SK-N-SH treated with all-trans-retinoic acid at 6 μM for 48 hours (cell line): ENCODE measurements around the gene SDK2.

Source experiments
- ATAC-seq: fragments of 200-7000 bp; cut with Tn5 transposase; 3 replicates; pipeline ENCODE4 v1.9.1; 2020; ENCODE audit warnings: mild to moderate bottlenecking, moderate library complexity
- ARNTL ChIP-seq: fragments of 450-650 bp; formaldehyde crosslinking; IDR thresholded peaks from 2 replicates; pipeline ENCODE4 v1.5.0; 2020; ENCODE audit warnings: low read depth, mild to moderate bottlenecking, moderate library complexity, borderline replicate concordance
- CSDC2 ChIP-seq: fragments of 250-450 bp; sonication (Bioruptor Pico); IDR thresholded peaks from 2 replicates; pipeline ENCODE4 v1.5.0; 2020; ENCODE audit warnings: mild to moderate bottlenecking, moderate library complexity
- ESRRG ChIP-seq: fragments of 250-450 bp; sonication (Bioruptor Pico); IDR thresholded peaks from 2 replicates; pipeline ENCODE4 v1.6.1; 2021; ENCODE audit warnings: mild to moderate bottlenecking
- GLIS3 ChIP-seq: fragments of 250-450 bp; sonication (Bioruptor Pico); IDR thresholded peaks from 2 replicates; pipeline ENCODE4 v1.5.0; 2020; ENCODE audit warnings: mild to moderate bottlenecking, moderate library complexity
- PPARA ChIP-seq: fragments of 250-450 bp; sonication (Bioruptor Pico); IDR thresholded peaks from 2 replicates; pipeline ENCODE4 v1.5.0; 2020; ENCODE audit warnings: mild to moderate bottlenecking, borderline replicate concordance
- RARB ChIP-seq: fragments of 250-450 bp; sonication (Bioruptor Pico); IDR thresholded peaks from 2 replicates; pipeline ENCODE4 v1.8.0; 2021; ENCODE audit warnings: mild to moderate bottlenecking, moderate library complexity
- SNAI2 ChIP-seq: fragments of 250-450 bp; sonication (Bioruptor Pico); IDR thresholded peaks from 2 replicates; pipeline ENCODE4 v1.5.0; 2020; ENCODE audit warnings: mild to moderate bottlenecking, moderate library complexity
- TCF4 ChIP-seq: fragments of 250-450 bp; sonication (Bioruptor Pico); IDR thresholded peaks from 2 replicates; pipeline ENCODE4 v1.8.0; 2021; ENCODE audit warnings: mild to moderate bottlenecking, moderate library complexity, borderline replicate concordance
- TOX ChIP-seq: fragments of 250-450 bp; sonication (Bioruptor Pico); IDR thresholded peaks from 2 replicates; pipeline ENCODE4 v1.8.0; 2021; ENCODE audit warnings: mild to moderate bottlenecking, moderate library complexity, borderline replicate concordance
- ZC3H10 ChIP-seq: fragments of 250-450 bp; sonication (Bioruptor Pico); IDR thresholded peaks from 2 replicates; pipeline ENCODE4 v1.5.1; 2021; ENCODE audit warnings: mild to moderate bottlenecking, moderate library complexity
- ZFP3 ChIP-seq: fragments of 250-450 bp; sonication (Bioruptor Pico); IDR thresholded peaks from 2 replicates; pipeline ENCODE4 v1.5.0; 2020; ENCODE audit warnings: mild to moderate bottlenecking, moderate library complexity
- ZFP30 ChIP-seq: fragments of 450-650 bp; formaldehyde crosslinking; IDR thresholded peaks from 2 replicates; pipeline ENCODE4 v1.5.0; 2022; ENCODE audit warnings: mild to moderate bottlenecking, moderate library complexity
- ZNF565 ChIP-seq: fragments of 450-650 bp; formaldehyde crosslinking; conservative IDR thresholded peaks from 2 replicates; pipeline ENCODE4 v1.5.0; 2020; ENCODE audit warnings: low read depth, mild to moderate bottlenecking, moderate library complexity
- ZNF8 ChIP-seq: fragments of 450-650 bp; formaldehyde crosslinking; IDR thresholded peaks from 2 replicates; pipeline ENCODE4 v1.5.0; 2020; ENCODE audit warnings: mild to moderate bottlenecking, moderate library complexity
- TF ChIP-seq, protein P1 (sequence below): fragments of 250-450 bp; sonication (Bioruptor Pico); IDR thresholded peaks from 2 replicates; pipeline ENCODE4 v1.8.0; 2020; ENCODE audit warnings: mild to moderate bottlenecking, moderate library complexity, borderline replicate concordance
- TF ChIP-seq, protein P2 (sequence below): fragments of 250-450 bp; sonication (Bioruptor Pico); IDR thresholded peaks from 2 replicates; pipeline ENCODE4 v1.5.1; 2020; ENCODE audit warnings: low read depth, mild to moderate bottlenecking, moderate library complexity
- TF ChIP-seq, protein P3 (sequence below): fragments of 250-450 bp; sonication (Bioruptor Pico); IDR thresholded peaks from 2 replicates; pipeline ENCODE4 v1.5.0; 2020; ENCODE audit warnings: mild to moderate bottlenecking, moderate library complexity
- TF ChIP-seq, protein P4 (sequence below): fragments of 250-450 bp; sonication (Bioruptor Pico); IDR thresholded peaks from 2 replicates; pipeline ENCODE4 v1.8.0; 2021; ENCODE audit warnings: low read depth, mild to moderate bottlenecking, moderate library complexity, borderline replicate concordance
- TF ChIP-seq, protein P5 (sequence below): fragments of 250-450 bp; sonication (Bioruptor Pico); IDR thresholded peaks from 2 replicates; pipeline ENCODE4 v1.5.1; 2021; ENCODE audit warnings: mild to moderate bottlenecking, moderate library complexity

The SDK2 gene

DNA sequence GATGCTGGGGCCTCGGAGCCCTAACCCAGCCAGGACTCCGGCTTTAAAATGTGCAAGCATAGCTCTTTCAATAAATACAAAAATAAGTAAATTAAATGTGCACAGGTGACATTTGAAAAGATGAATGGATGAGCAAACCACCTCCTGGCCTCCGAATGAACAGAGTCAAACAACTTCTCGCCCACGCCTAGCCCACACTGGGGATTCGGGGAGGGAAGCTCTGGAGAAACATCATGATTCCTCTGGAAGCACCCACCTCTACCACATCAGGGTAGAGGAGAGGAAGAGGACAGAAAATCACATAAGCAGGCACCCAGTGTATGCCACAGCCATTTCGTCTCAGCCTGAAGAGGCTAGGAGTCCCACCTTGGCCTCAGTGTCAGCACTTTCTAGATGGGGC, 105.8 kb downstream of the SDK2 start:
- ATAC-seq, result no peak
- TF ChIP-seq, protein P1, sequence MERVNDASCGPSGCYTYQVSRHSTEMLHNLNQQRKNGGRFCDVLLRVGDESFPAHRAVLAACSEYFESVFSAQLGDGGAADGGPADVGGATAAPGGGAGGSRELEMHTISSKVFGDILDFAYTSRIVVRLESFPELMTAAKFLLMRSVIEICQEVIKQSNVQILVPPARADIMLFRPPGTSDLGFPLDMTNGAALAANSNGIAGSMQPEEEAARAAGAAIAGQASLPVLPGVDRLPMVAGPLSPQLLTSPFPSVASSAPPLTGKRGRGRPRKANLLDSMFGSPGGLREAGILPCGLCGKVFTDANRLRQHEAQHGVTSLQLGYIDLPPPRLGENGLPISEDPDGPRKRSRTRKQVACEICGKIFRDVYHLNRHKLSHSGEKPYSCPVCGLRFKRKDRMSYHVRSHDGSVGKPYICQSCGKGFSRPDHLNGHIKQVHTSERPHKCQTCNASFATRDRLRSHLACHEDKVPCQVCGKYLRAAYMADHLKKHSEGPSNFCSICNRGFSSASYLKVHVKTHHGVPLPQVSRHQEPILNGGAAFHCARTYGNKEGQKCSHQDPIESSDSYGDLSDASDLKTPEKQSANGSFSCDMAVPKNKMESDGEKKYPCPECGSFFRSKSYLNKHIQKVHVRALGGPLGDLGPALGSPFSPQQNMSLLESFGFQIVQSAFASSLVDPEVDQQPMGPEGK (CRISPR knock-in tag), result no peak
- TF ChIP-seq, protein P2, sequence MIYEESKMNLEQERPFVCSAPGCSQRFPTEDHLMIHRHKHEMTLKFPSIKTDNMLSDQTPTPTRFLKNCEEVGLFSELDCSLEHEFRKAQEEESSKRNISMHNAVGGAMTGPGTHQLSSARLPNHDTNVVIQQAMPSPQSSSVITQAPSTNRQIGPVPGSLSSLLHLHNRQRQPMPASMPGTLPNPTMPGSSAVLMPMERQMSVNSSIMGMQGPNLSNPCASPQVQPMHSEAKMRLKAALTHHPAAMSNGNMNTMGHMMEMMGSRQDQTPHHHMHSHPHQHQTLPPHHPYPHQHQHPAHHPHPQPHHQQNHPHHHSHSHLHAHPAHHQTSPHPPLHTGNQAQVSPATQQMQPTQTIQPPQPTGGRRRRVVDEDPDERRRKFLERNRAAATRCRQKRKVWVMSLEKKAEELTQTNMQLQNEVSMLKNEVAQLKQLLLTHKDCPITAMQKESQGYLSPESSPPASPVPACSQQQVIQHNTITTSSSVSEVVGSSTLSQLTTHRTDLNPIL (CRISPR knock-in tag), result no peak
- no peak for TF ChIP-seq ZNF565 (CRISPR knock-in tag)
- TF ChIP-seq, protein P3, sequence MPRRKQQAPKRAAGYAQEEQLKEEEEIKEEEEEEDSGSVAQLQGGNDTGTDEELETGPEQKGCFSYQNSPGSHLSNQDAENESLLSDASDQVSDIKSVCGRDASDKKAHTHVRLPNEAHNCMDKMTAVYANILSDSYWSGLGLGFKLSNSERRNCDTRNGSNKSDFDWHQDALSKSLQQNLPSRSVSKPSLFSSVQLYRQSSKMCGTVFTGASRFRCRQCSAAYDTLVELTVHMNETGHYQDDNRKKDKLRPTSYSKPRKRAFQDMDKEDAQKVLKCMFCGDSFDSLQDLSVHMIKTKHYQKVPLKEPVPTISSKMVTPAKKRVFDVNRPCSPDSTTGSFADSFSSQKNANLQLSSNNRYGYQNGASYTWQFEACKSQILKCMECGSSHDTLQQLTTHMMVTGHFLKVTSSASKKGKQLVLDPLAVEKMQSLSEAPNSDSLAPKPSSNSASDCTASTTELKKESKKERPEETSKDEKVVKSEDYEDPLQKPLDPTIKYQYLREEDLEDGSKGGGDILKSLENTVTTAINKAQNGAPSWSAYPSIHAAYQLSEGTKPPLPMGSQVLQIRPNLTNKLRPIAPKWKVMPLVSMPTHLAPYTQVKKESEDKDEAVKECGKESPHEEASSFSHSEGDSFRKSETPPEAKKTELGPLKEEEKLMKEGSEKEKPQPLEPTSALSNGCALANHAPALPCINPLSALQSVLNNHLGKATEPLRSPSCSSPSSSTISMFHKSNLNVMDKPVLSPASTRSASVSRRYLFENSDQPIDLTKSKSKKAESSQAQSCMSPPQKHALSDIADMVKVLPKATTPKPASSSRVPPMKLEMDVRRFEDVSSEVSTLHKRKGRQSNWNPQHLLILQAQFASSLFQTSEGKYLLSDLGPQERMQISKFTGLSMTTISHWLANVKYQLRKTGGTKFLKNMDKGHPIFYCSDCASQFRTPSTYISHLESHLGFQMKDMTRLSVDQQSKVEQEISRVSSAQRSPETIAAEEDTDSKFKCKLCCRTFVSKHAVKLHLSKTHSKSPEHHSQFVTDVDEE (CRISPR knock-in tag), result no peak
- TF ChIP-seq, all 23 proteins: peak for 0

DNA sequence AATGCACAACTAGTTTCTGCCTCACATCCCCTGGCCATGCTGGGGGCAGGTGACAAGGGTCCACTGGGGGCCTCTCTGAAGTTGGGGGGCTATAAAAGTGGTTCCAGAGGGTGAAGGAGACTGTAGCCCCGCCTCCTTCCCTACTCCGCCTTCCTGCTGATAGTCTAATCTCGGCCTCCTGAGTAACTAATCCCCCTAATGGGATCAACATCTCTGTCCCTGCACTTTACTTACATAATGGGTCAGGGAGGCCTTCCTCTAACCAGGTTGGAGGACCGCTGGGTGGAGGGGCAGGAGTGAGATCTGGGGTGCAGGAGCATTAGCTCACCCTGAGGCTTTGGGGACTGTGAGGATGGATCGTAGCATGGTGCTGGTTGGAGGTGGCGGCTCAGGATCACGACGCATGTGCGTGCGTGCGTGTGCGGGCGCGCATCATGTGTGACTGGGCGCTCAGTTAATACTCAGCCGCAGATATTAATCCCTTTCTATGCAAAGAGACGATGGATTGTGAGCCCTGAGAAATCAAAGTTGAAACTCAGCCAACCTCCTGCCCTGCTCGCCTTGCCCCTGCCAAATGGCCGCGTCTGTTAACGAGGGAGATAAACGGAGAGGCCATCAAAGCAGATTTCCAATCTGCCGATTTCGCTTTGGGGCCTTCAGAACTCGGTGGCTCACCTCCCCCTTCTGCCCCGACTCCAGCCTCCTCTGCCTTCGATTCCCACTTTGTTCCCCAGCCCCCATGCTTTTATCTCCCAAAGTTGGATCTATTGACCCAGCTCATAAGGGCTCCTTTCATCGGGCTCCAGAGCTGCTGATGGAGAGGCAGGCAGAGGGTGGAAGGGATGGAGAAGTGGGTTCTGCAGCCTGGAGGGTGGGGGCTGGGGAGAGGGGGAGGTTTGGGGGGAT, 107.3 kb downstream of the SDK2 start:
- ATAC-seq, result no peak
- TF ChIP-seq ZC3H10 (CRISPR knock-in tag) (no peak), ARNTL (CRISPR knock-in tag) (no peak), RARB (CRISPR knock-in tag) (no peak), GLIS3 (CRISPR knock-in tag) (no peak), ZFP3 (CRISPR knock-in tag) (no peak), PPARA (no peak)
- TF ChIP-seq, protein P2 (CRISPR knock-in tag), result no peak

DNA sequence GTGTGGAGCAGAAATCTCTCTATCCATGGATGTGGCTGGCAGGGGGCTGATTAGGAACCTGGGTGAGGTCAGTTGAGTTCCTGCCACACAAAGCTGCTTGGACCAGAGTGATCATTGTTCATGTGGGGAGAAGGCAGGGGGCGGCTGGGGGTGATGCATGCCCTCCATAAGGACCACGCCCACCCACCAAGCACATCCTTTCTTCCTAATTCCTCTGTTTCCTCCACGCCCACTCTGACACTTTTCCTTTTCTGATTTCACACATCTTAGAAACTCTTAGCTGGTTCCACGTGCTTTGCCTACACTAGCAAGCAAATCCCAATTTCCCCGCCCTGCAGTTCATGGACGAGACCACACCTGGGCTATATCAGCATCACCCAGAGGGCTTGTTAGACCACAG, 108.5 kb downstream of the SDK2 start:
- ATAC-seq, result no peak
- TF ChIP-seq, protein P4, sequence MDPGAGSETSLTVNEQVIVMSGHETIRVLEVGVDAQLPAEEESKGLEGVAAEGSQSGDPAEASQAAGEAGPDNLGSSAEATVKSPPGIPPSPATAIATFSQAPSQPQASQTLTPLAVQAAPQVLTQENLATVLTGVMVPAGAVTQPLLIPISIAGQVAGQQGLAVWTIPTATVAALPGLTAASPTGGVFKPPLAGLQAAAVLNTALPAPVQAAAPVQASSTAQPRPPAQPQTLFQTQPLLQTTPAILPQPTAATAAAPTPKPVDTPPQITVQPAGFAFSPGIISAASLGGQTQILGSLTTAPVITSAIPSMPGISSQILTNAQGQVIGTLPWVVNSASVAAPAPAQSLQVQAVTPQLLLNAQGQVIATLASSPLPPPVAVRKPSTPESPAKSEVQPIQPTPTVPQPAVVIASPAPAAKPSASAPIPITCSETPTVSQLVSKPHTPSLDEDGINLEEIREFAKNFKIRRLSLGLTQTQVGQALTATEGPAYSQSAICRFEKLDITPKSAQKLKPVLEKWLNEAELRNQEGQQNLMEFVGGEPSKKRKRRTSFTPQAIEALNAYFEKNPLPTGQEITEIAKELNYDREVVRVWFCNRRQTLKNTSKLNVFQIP (CRISPR knock-in tag), result no peak
- TF ChIP-seq GLIS3 (CRISPR knock-in tag), result no peak
- TF ChIP-seq ESRRG, result no peak
- no peak for TF ChIP-seq ARNTL (CRISPR knock-in tag)
- TF ChIP-seq CSDC2 (CRISPR knock-in tag), result no peak
- TF ChIP-seq ZFP30 (CRISPR knock-in tag), result no peak
- TF ChIP-seq, protein P5, sequence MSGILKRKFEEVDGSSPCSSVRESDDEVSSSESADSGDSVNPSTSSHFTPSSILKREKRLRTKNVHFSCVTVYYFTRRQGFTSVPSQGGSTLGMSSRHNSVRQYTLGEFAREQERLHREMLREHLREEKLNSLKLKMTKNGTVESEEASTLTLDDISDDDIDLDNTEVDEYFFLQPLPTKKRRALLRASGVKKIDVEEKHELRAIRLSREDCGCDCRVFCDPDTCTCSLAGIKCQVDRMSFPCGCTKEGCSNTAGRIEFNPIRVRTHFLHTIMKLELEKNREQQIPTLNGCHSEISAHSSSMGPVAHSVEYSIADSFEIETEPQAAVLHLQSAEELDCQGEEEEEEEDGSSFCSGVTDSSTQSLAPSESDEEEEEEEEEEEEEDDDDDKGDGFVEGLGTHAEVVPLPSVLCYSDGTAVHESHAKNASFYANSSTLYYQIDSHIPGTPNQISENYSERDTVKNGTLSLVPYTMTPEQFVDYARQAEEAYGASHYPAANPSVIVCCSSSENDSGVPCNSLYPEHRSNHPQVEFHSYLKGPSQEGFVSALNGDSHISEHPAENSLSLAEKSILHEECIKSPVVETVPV (CRISPR knock-in tag), result no peak
- TF ChIP-seq TOX (CRISPR knock-in tag), result no peak
- no peak for TF ChIP-seq PPARA
- no peak for TF ChIP-seq ZC3H10 (CRISPR knock-in tag)
- no peak for TF ChIP-seq ZNF8 (CRISPR knock-in tag)
- TF ChIP-seq SNAI2 (CRISPR knock-in tag), result no peak
- no peak for TF ChIP-seq TCF4
